Mesendoderm (in vitro differentiated cells): ENCODE measurements around the gene DRG2.

ENCODE experiments used
- DNase-seq: peaks from one replicate; pipeline ENCODE4 v3.0.0; 2013
- H2AK5ac ChIP-seq: 2 replicates; pipeline ENCODE4 v1.6.1; 2013; ENCODE audit warnings: low read length, inconsistent platforms
- H2BK120ac ChIP-seq: 2 replicates; pipeline ENCODE4 v1.6.1; 2013; ENCODE audit warnings: low read depth, mild to moderate bottlenecking, low read length, moderate library complexity, mixed read lengths
- H2BK15ac ChIP-seq: replicated peaks from 2 replicates; pipeline ENCODE4 v1.6.1; 2013; ENCODE audit warnings: low read depth, mild to moderate bottlenecking, moderate library complexity
- H2BK5ac ChIP-seq: 2 replicates; pipeline ENCODE4 v1.6.1; 2013; ENCODE audit warnings: low read length, inconsistent platforms
- H3K18ac ChIP-seq: 2 replicates; pipeline ENCODE4 v1.6.1; 2013; ENCODE audit warnings: mild to moderate bottlenecking, low read length, mixed read lengths
- H3K23ac ChIP-seq: one replicate; pipeline ENCODE4 v1.6.1; 2013; ENCODE audit warnings: low read length
- H3K27ac ChIP-seq: 2 replicates; pipeline ENCODE4 v1.5.1; 2013; ENCODE audit warnings: low read depth, mild to moderate bottlenecking, inconsistent platforms, low read length, moderate library complexity
- H3K27me3 ChIP-seq: 2 replicates; pipeline ENCODE4 v1.6.1; 2013; ENCODE audit warnings: low read length, control low read depth, mild to moderate bottlenecking, inconsistent platforms; ENCODE audit not compliant: insufficient read depth, poor library complexity
- H3K36me3 ChIP-seq: 2 replicates; pipeline ENCODE4 v1.6.1; 2013; ENCODE audit warnings: low read length, inconsistent platforms; ENCODE audit not compliant: control insufficient read depth, insufficient read depth
- H3K4ac ChIP-seq: one replicate; pipeline ENCODE4 v1.6.1; 2013; ENCODE audit warnings: low read depth, mild to moderate bottlenecking, low read length, moderate library complexity
- H3K4me1 ChIP-seq: 2 replicates; pipeline ENCODE4 v1.6.1; 2013; ENCODE audit warnings: low read depth, low read length, inconsistent platforms; ENCODE audit not compliant: control insufficient read depth
- H3K4me2 ChIP-seq: 2 replicates; pipeline ENCODE4 v1.6.1; 2013; ENCODE audit warnings: low read length
- H3K4me3 ChIP-seq: 2 replicates; pipeline ENCODE4 v1.5.1; 2013; ENCODE audit warnings: mild to moderate bottlenecking, low read length
- H3K56ac ChIP-seq: one replicate; pipeline ENCODE4 v1.6.1; 2013; ENCODE audit warnings: low read length
- H3K79me1 ChIP-seq: 2 replicates; pipeline ENCODE4 v1.6.1; 2013; ENCODE audit warnings: low read length, inconsistent platforms
- H3K79me2 ChIP-seq: 2 replicates; pipeline ENCODE4 v1.6.1; 2013; ENCODE audit warnings: mild to moderate bottlenecking, low read length; ENCODE audit not compliant: control insufficient read depth, insufficient read depth
- H3K9ac ChIP-seq: 2 replicates; pipeline ENCODE4 v1.6.1; 2013; ENCODE audit warnings: low read length, inconsistent platforms
- H4K5ac ChIP-seq: one replicate; pipeline ENCODE4 v1.6.1; 2013; ENCODE audit warnings: low read length
- H4K8ac ChIP-seq: one replicate; pipeline ENCODE4 v1.6.1; 2013; ENCODE audit warnings: low read depth, mild to moderate bottlenecking, control low read depth, low read length, moderate library complexity
- WGBS: extraction: QIAGEN DNeasy Blood & Tissue Kit; methylation state at CpG from one replicate; pipeline ENCODE4 v1.1.7; 2013; ENCODE audit warnings: low lambda C conversion rate, missing lambda C conversion rate; ENCODE audit not compliant: insufficient coverage; ENCODE audit errors: extremely low coverage; 5-methylcytosine and 5-hydroxymethylcytosine counted together

DRG2 gene

GRCh38 chr17:18107061-18107790 lies 19.5 kb downstream of the DRG2 start:
- no peaks in the 10 kb centered on the region for H3K79me2 ChIP-seq
- no peaks in the 10 kb centered on the region for H3K27me3 ChIP-seq
- no peak overlapping the region for H4K5ac ChIP-seq
- no peak overlapping the region for H3K4ac ChIP-seq
- H3K18ac ChIP-seq: no peak overlapping the region
- H3K4me1 ChIP-seq: no peaks in the 10 kb centered on the region
- no peak for DNase-seq
- H4K8ac ChIP-seq: no peak overlapping the region
- no peak overlapping the region for H3K27ac ChIP-seq
- no peak overlapping the region for H3K9ac ChIP-seq
- no peak overlapping the region for H3K23ac ChIP-seq
- no peak overlapping the region for H2BK120ac ChIP-seq
- H3K4me3 ChIP-seq: no peak overlapping the region
- no peak overlapping the region for H2BK15ac ChIP-seq
- no peak overlapping the region for H3K4me2 ChIP-seq
- no peak overlapping the region for H2AK5ac ChIP-seq
- H3K56ac ChIP-seq: no peak overlapping the region
- H2BK5ac ChIP-seq: no peak overlapping the region
- no CpG with 5 or more reads among the region's 14 CpGs for WGBS
- peaks cover 4% of the 10 kb centered on the region for H3K36me3 ChIP-seq
- H3K79me1 ChIP-seq: no peaks in the 10 kb centered on the region

DNA sequence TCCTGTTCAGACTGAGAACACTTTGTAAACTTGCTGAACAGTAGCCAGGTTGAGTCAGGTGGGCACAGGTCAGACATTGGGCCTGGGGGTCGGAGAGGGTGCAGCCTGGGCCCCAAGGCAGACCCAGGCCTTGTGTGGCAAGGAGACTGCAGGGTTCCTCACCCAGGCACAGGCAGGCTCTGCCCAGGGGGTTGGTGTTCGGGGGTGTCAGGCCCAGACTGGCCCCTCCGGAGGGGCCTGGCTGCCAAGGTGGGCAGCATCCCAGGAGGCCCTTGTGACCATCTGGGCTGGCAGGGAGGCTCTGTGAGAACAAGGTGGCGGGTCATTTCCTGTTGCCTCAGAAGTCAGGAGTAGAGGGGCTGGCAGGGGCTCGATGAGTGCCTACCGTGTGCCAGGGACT lies 20.2 kb downstream of the DRG2 start:
- Histone ChIP-seq H3K23ac (no peak overlapping the region), H3K27ac (no peak overlapping the region), H3K4me3 (no peak overlapping the region), H3K36me3 (peaks cover 4% of the 10 kb centered on the region), H3K56ac (no peak overlapping the region), H3K4me1 (no peaks in the 10 kb centered on the region), H3K4ac (no peak overlapping the region), H3K18ac (no peak overlapping the region), H4K8ac (no peak overlapping the region), H2AK5ac (no peak overlapping the region), H3K27me3 (no peaks in the 10 kb centered on the region), H2BK15ac (no peak overlapping the region), H2BK5ac (no peak overlapping the region), H3K9ac (no peak overlapping the region), H3K79me1 (no peaks in the 10 kb centered on the region), H4K5ac (no peak overlapping the region), H3K79me2 (no peaks in the 10 kb centered on the region), H3K4me2 (no peak overlapping the region), H2BK120ac (no peak overlapping the region)
- no peak for DNase-seq
- no CpG with 5 or more reads among the region's 6 CpGs for WGBS

GRCh38 chr17:18108401-18109312 lies 20.9 kb downstream of the DRG2 start, which contains the start of gene MYO15A:
Gene MYO15A (plus strand): TSS chr17:18108756. CDS start chr17:18118801, 10,045 bp downstream.
- Histone ChIP-seq H4K8ac (no peak within 1 kb of the TSS), H3K4me2 (no peak within 1 kb of the TSS), H2BK5ac (no peak within 1 kb of the TSS), H3K4me1 (no peaks in the 10 kb centered on the region), H2BK120ac (no peak within 1 kb of the TSS), H3K36me3 (peaks cover 4% of the 10 kb centered on the region), H3K56ac (no peak within 1 kb of the TSS), H3K23ac (no peak within 1 kb of the TSS), H2BK15ac (no peak within 1 kb of the TSS), H3K9ac (no peak within 1 kb of the TSS), H3K18ac (no peak within 1 kb of the TSS), H3K4ac (no peak within 1 kb of the TSS), H4K5ac (no peak within 1 kb of the TSS), H3K27ac (no peak within 1 kb of the TSS), H3K27me3 (no peaks in the 10 kb centered on the region), H3K79me1 (no peaks in the 10 kb centered on the region), H3K4me3 (no peak within 1 kb of the TSS), H3K79me2 (no peaks in the 10 kb centered on the region), H2AK5ac (no peak within 1 kb of the TSS)
- WGBS: no CpG with 5 or more reads among the region's 17 CpGs
- no peak for DNase-seq

GRCh38 chr17:18109935-18110485 lies 22.3 kb downstream of the DRG2 start:
- no CpG with 5 or more reads among the region's 10 CpGs for WGBS
- H4K5ac ChIP-seq: no peak overlapping the region
- DNase-seq: no peak

GRCh38 chr17:18110636-18111145 lies 22.9 kb downstream of the DRG2 start:
- H2BK120ac ChIP-seq: no peak overlapping the region
- no peaks in the 10 kb centered on the region for H3K79me1 ChIP-seq
- no peak overlapping the region for H3K4ac ChIP-seq
- no peak overlapping the region for H3K27ac ChIP-seq
- H3K4me1 ChIP-seq: no peaks in the 10 kb centered on the region
- no peak overlapping the region for H4K8ac ChIP-seq
- no peaks in the 10 kb centered on the region for H3K27me3 ChIP-seq
- H3K4me2 ChIP-seq: no peak overlapping the region
- no peak overlapping the region for H3K23ac ChIP-seq
- H3K18ac ChIP-seq: no peak overlapping the region
- H3K56ac ChIP-seq: no peak overlapping the region
- no peak for DNase-seq
- H3K79me2 ChIP-seq: no peaks in the 10 kb centered on the region
- no peak overlapping the region for H3K9ac ChIP-seq
- no peak overlapping the region for H2AK5ac ChIP-seq
- no peak overlapping the region for H4K5ac ChIP-seq
- no peak overlapping the region for H3K4me3 ChIP-seq
- no CpG with 5 or more reads among the region's 4 CpGs for WGBS
- no peaks in the 10 kb centered on the region for H3K36me3 ChIP-seq
- H2BK5ac ChIP-seq: no peak overlapping the region
- no peak overlapping the region for H2BK15ac ChIP-seq

More at GRCh38 chr17:18109935-18110485, 22.3 kb downstream of the DRG2 start:
- no peak overlapping the region for H2AK5ac ChIP-seq
- H2BK5ac ChIP-seq: no peak overlapping the region
- H3K27ac ChIP-seq: no peak overlapping the region
- no peaks in the 10 kb centered on the region for H3K79me1 ChIP-seq
- no peak overlapping the region for H2BK120ac ChIP-seq
- H3K36me3 ChIP-seq: no peaks in the 10 kb centered on the region
- no peak overlapping the region for H3K18ac ChIP-seq
- H3K56ac ChIP-seq: no peak overlapping the region
- no peak overlapping the region for H3K9ac ChIP-seq
- H4K8ac ChIP-seq: no peak overlapping the region
- H3K4ac ChIP-seq: no peak overlapping the region
- no peak overlapping the region for H3K4me2 ChIP-seq
- H2BK15ac ChIP-seq: no peak overlapping the region
- H3K4me1 ChIP-seq: no peaks in the 10 kb centered on the region
- H3K79me2 ChIP-seq: no peaks in the 10 kb centered on the region
- H3K27me3 ChIP-seq: no peaks in the 10 kb centered on the region
- H3K4me3 ChIP-seq: no peak overlapping the region
- H3K23ac ChIP-seq: no peak overlapping the region
